HFFc6 (cell line): ENCODE measurements around the gene IQCE. TPM values are rescaled to one million over a fixed set of nuclear protein-coding genes. Genes with fewer than 3 reads are reported as not detected.

Experiments
- DNase-seq: peaks from one replicate; pipeline ENCODE4 v3.0.0-alpha.2; 2018
- H3K27ac Mint-ChIP-seq: 2 replicates; pipeline ENCODE4 v1.8.0; 2020; ENCODE audit warnings: mild to moderate bottlenecking, mixed read lengths
- H3K27me3 Mint-ChIP-seq: 2 replicates; pipeline ENCODE4 v1.8.0; 2021; ENCODE audit warnings: mild to moderate bottlenecking, moderate library complexity, mixed read lengths; ENCODE audit not compliant: insufficient read depth
- H3K36me3 Mint-ChIP-seq: 2 replicates; pipeline ENCODE4 v1.8.0; 2021; ENCODE audit warnings: low read depth, mixed read lengths
- H3K4me1 Mint-ChIP-seq: 2 replicates; pipeline ENCODE4 v1.8.0; 2020; ENCODE audit warnings: low read depth, mixed read lengths
- H3K4me3 Mint-ChIP-seq: 2 replicates; pipeline ENCODE4 v1.8.0; 2020; ENCODE audit warnings: mild to moderate bottlenecking, moderate library complexity, mixed read lengths
- H3K9me3 Mint-ChIP-seq: 2 replicates; pipeline ENCODE4 v1.8.0; 2020; ENCODE audit warnings: mild to moderate bottlenecking, mixed read lengths
- CTCF ChIP-seq: fragments of 200-600 bp; sonication (generic); IDR thresholded peaks from 2 replicates; pipeline ENCODE4 v1.5.0; 2021; ENCODE audit warnings: antibody characterized with exemption, mild to moderate bottlenecking
- microRNA-seq: library from miRNA; unstranded; fragments of <30 nt; microRNA quantifications from one replicate; pipeline ENCODE4, GENCODE V29; 2019
- total RNA-seq, 6 experiments: library from RNA; stranded (reverse); fragmentation: NEBNext Ultra II Directional; extraction: Animal tissue kit (Norgen Biotek cat#: 25700); gene quantifications; 2 replicates in 1 of 6; 3 replicates in 5 of 6; pipeline ENCODE4 v1.2.3, GENCODE V29; 2021

Gene IQCE
- total RNA-seq, 6 experiments from 2014 or later, result 14.9 to 18.1 (median 17.0) TPM

GRCh38 chr7:2661602-2662272 lies 103.0 kb downstream of the IQCE start:
- Mint-ChIP-seq H3K36me3 (peaks cover 6% of the 10 kb centered on the region), H3K4me1 (no peaks in the 10 kb centered on the region; the same call in 1 of the 2 replicates), H3K9me3 (no peaks in the 10 kb centered on the region; the same call in 1 of the 2 replicates), H3K4me3 (no peak overlapping the region), H3K27ac (no peak overlapping the region), H3K27me3 (peaks cover 12% of the 10 kb centered on the region)
- TF ChIP-seq CTCF, result peak; percentile 54
- no peak for DNase-seq

GRCh38 chr7:2662273-2663120 lies 103.7 kb downstream of the IQCE start:
- TF ChIP-seq CTCF, result no peak; the same call in 1 of the 2 replicates
- no peaks in the 10 kb centered on the region; the same call in 1 of the 2 replicates for H3K4me1 Mint-ChIP-seq
- no peaks in the 10 kb centered on the region; the same call in 1 of the 2 replicates for H3K9me3 Mint-ChIP-seq
- H3K27me3 Mint-ChIP-seq, result peaks cover 14% of the 10 kb centered on the region
- H3K27ac Mint-ChIP-seq, result no peak overlapping the region
- no peak overlapping the region for H3K4me3 Mint-ChIP-seq
- H3K36me3 Mint-ChIP-seq, result no peaks in the 10 kb centered on the region; the same call in 1 of the 2 replicates
- DNase-seq, result no peak

- Mint-ChIP-seq H3K9me3 (no peaks in the 10 kb centered on the region; the same call in 1 of the 2 replicates), H3K36me3 (no peaks in the 10 kb centered on the region; the same call in 1 of the 2 replicates), H3K4me3 (no peak overlapping the region), H3K27me3 (peaks cover 19% of the 10 kb centered on the region), H3K27ac (no peak overlapping the region), H3K4me1 (peaks cover 3% of the 10 kb centered on the region; the same call in 1 of the 2 replicates)
- DNase-seq, result no peak
- no peak for TF ChIP-seq CTCF
Observed at GRCh38 chr7:2663121-2663886, 104.5 kb downstream of the IQCE start.

- no peak overlapping the region for H3K27ac Mint-ChIP-seq
- DNase-seq, result no peak
- TF ChIP-seq CTCF, result no peak
- peaks cover 4% of the 10 kb centered on the region; the same call in 1 of the 2 replicates for H3K4me1 Mint-ChIP-seq
- H3K27me3 Mint-ChIP-seq, result peaks cover 20% of the 10 kb centered on the region
- no peak overlapping the region for H3K4me3 Mint-ChIP-seq
- H3K36me3 Mint-ChIP-seq, result no peaks in the 10 kb centered on the region; the same call in 1 of the 2 replicates
- no peaks in the 10 kb centered on the region; the same call in 1 of the 2 replicates for H3K9me3 Mint-ChIP-seq
Observed at GRCh38 chr7:2663960-2664359, 105.2 kb downstream of the IQCE start.

Small RNAs within 50 kb of the gene (microRNA-seq; reads per million reads assigned to microRNA genes)
- gene MIR4648, result not detected

Other genes with a start within 250 kb of the IQCE start
- gene SNX8, start 244.5 kb upstream of the IQCE start, total RNA-seq, result 10 to 100 TPM; 44.6 to 67.4 (median 61.9) TPM
- gene EIF3B, start 204.2 kb upstream of the IQCE start, total RNA-seq, result 100 to 1,000 TPM; 175 to 207 (median 180) TPM
- gene CHST12, start 155.4 kb upstream of the IQCE start, total RNA-seq, result 10 to 100 TPM; 25.7 to 31.4 (median 27.2) TPM
- not detected for gene GRIFIN, start 82.6 kb upstream of the IQCE start, total RNA-seq
- gene LFNG, start 39.2 kb upstream of the IQCE start, total RNA-seq, result 10 to 100 TPM in 2 of 6 experiments, 1 to 10 TPM in 4; 8.6 to 11.7 (median 9.6) TPM
- gene BRAT1, start 3.5 kb upstream of the IQCE start, total RNA-seq, result 10 to 100 TPM; 21.3 to 26.0 (median 23.3) TPM
- gene TTYH3, start 73.0 kb downstream of the IQCE start, total RNA-seq, result 100 to 1,000 TPM; 117 to 147 (median 123) TPM
- 10 to 100 TPM in 2 of 6 experiments, 1 to 10 TPM in 4; 6.2 to 11.3 (median 7.8) TPM for gene AMZ1, start 129.2 kb downstream of the IQCE start, total RNA-seq